Breast epithelium (tissue), 3 donors: ENCODE data around the gene AMPD2.

Experiments used
- POLR2A ChIP-seq: fragments of 450-650 bp; IDR thresholded peaks from one replicate; pipeline ENCODE4 v1.6.1; 2016; ENCODE audit warnings: antibody characterized with exemption, mild to moderate bottlenecking, moderate library complexity
- TF ChIP-seq, protein P1 (sequence below), 3 donors: fragments of 450-650 bp; IDR thresholded peaks; one replicate each; pipeline ENCODE4 v1.5.1; 2016 to 2017; ENCODE audit warnings: antibody characterized with exemption in 3 of 3, mild to moderate bottlenecking in 3 of 3, moderate library complexity in 3 of 3

DNA sequence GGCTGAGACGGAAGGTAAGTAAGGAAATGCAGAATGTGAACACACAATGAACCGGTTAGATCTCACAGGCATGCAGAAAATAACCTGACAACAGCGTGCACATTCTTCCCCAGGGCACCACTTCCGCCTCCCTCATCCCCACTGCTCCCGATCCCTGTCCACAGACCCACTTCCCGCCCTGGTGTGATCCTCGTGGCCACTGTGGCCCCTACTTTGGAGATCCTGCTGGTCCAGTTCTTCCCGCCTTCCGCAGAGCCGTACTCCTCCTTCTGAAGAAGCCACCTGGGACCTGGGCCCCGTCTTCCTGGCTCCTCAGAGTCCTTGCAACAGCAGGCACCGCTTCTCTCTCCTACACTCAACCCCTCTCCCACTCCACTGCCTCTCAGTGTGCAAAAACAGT lies 34.9 kb downstream of the AMPD2 start:
- TF ChIP-seq, protein P1, sequence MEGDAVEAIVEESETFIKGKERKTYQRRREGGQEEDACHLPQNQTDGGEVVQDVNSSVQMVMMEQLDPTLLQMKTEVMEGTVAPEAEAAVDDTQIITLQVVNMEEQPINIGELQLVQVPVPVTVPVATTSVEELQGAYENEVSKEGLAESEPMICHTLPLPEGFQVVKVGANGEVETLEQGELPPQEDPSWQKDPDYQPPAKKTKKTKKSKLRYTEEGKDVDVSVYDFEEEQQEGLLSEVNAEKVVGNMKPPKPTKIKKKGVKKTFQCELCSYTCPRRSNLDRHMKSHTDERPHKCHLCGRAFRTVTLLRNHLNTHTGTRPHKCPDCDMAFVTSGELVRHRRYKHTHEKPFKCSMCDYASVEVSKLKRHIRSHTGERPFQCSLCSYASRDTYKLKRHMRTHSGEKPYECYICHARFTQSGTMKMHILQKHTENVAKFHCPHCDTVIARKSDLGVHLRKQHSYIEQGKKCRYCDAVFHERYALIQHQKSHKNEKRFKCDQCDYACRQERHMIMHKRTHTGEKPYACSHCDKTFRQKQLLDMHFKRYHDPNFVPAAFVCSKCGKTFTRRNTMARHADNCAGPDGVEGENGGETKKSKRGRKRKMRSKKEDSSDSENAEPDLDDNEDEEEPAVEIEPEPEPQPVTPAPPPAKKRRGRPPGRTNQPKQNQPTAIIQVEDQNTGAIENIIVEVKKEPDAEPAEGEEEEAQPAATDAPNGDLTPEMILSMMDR (IDR thresholded peaks at IDR 0.05): no peak
- TF ChIP-seq POLR2A: no peak
